ENCODE results near the gene RRP1B. TPM values are rescaled to one million over a fixed set of nuclear protein-coding genes. Genes with fewer than 3 reads are reported as not detected.
A peak's percentile ranks its signal among the peaks of the same experiment; 100 is the strongest.

RRP1B gene
- total and polyA plus RNA-seq, 2 of the 13 experiments (the other 11 are each of a cell fraction or from before 2014, with no cell fraction given) = 16.3 to 46.2 TPM

DNA sequence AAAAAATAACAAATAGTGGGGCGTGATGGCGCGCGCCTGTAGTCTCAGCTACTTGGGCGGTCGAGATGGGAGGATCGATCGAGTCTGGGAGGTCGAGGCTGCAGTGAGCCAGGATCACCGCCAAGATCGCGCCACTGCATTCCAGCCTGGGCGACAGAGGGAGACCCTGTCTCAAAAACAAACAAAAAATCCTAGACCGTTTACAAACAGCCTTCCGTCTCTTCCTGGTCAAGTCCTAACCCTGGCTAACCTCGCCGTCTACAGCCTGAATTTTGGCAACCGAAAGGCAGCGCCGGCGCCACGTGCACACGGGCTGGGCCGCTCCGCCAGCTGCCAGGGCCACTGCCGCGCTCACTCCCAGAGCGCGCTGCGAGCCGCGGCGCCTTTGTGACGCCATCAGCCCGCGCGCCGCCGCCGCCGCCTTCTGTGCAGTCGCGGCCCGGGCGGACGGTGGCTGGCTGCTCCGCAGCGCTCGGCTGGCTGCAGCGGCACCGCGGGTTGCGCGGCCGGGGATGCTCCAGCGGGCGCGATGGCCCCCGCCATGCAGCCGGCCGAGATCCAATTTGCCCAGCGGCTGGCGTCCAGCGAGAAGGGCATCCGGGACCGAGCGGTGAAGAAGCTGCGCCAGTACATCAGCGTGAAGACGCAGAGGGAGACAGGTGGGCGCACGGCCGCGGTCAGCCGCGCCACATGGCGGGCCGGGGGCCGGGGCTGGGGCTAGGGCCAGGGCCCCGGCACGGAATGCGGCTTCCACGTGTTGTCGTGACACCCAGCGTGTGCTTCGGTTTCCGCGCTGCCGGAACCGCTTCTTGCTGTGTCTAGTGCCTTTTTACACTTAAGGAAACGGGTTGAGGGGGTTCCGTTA is at the start of gene RRP1B, which contains the start of gene HSF2BP (continued):
- TF ChIP-seq, protein P1, sequence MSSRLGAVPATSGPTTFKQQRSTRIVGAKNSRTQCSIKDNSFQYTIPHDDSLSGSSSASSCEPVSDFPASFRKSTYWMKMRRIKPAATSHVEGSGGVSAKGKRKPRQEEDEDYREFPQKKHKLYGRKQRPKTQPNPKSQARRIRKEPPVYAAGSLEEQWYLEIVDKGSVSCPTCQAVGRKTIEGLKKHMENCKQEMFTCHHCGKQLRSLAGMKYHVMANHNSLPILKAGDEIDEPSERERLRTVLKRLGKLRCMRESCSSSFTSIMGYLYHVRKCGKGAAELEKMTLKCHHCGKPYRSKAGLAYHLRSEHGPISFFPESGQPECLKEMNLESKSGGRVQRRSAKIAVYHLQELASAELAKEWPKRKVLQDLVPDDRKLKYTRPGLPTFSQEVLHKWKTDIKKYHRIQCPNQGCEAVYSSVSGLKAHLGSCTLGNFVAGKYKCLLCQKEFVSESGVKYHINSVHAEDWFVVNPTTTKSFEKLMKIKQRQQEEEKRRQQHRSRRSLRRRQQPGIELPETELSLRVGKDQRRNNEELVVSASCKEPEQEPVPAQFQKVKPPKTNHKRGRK (CRISPR knock-in tag; IDR thresholded peaks at IDR 0.05) = no peak
- TF ChIP-seq CCDC6 (CRISPR knock-in tag; IDR thresholded peaks at IDR 0.05) (peak; percentile 98), FOXJ3 (CRISPR knock-in tag; IDR thresholded peaks at IDR 0.05; ENCODE audit: borderline replicate concordance) (peak; percentile 32; the same call in 1 of the 2 replicates), POLR2AphosphoS5 (IDR thresholded peaks at IDR 0.05; ENCODE audit: low read depth, low read length) (peak; percentile 81), PRMT3 (CRISPR knock-in tag; IDR thresholded peaks at IDR 0.05; ENCODE audit: borderline replicate concordance, low read depth) (peak; percentile 85; the same call in 1 of the 2 replicates), SOX13 (IDR thresholded peaks at IDR 0.05) (no peak), SOX13 (CRISPR knock-in tag; conservative IDR thresholded peaks at IDR 0.05 in 1 of 2, IDR thresholded peaks at IDR 0.05 in 1 of 2) (peak in 1 of 2 experiments; percentile 48; a peak in 2 of 4 replicates), ELF3 (CRISPR knock-in tag; IDR thresholded peaks at IDR 0.05) (peak; percentile 83), HOXA9 (CRISPR knock-in tag; IDR thresholded peaks at IDR 0.05; ENCODE audit: borderline replicate concordance) (no peak; the same call in 1 of the 2 replicates), ZNF441 (CRISPR knock-in tag; IDR thresholded peaks at IDR 0.05; ENCODE audit: borderline replicate concordance) (peak; percentile 77; the same call in 1 of the 2 replicates), ZNF180 (CRISPR knock-in tag; IDR thresholded peaks at IDR 0.05; ENCODE audit: borderline replicate concordance, low read depth) (peak; percentile 68; the same call in 1 of the 2 replicates), HMG20B (CRISPR knock-in tag; conservative IDR thresholded peaks at IDR 0.05) (no peak), SKI (IDR thresholded peaks at IDR 0.05; ENCODE audit: partially characterized antibody) (peak; percentile 90), SSRP1 (CRISPR knock-in tag; IDR thresholded peaks at IDR 0.05) (no peak), ZNF652 (CRISPR knock-in tag; IDR thresholded peaks at IDR 0.05; ENCODE audit: borderline replicate concordance, low read depth) (no peak), SRF (IDR thresholded peaks at IDR 0.05; ENCODE audit: low read depth, low read length) (peak; percentile 55; the same call in 1 of the 2 replicates), BRCA1 (CRISPR knock-in tag; IDR thresholded peaks at IDR 0.05) (peak; percentile 93; the same call in 1 of the 2 replicates), ERF (CRISPR knock-in tag; IDR thresholded peaks at IDR 0.05) (peak; percentile 88)
- TF ChIP-seq, protein P2, sequence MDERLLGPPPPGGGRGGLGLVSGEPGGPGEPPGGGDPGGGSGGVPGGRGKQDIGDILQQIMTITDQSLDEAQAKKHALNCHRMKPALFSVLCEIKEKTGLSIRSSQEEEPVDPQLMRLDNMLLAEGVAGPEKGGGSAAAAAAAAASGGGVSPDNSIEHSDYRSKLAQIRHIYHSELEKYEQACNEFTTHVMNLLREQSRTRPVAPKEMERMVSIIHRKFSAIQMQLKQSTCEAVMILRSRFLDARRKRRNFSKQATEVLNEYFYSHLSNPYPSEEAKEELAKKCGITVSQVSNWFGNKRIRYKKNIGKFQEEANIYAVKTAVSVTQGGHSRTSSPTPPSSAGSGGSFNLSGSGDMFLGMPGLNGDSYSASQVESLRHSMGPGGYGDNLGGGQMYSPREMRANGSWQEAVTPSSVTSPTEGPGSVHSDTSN (CRISPR knock-in tag; IDR thresholded peaks at IDR 0.05) = no peak
- TF ChIP-seq, protein P3, sequence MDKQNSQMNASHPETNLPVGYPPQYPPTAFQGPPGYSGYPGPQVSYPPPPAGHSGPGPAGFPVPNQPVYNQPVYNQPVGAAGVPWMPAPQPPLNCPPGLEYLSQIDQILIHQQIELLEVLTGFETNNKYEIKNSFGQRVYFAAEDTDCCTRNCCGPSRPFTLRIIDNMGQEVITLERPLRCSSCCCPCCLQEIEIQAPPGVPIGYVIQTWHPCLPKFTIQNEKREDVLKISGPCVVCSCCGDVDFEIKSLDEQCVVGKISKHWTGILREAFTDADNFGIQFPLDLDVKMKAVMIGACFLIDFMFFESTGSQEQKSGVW (CRISPR knock-in tag; IDR thresholded peaks at IDR 0.05; ENCODE audit: borderline replicate concordance) = no peak
- TF ChIP-seq, protein P4, sequence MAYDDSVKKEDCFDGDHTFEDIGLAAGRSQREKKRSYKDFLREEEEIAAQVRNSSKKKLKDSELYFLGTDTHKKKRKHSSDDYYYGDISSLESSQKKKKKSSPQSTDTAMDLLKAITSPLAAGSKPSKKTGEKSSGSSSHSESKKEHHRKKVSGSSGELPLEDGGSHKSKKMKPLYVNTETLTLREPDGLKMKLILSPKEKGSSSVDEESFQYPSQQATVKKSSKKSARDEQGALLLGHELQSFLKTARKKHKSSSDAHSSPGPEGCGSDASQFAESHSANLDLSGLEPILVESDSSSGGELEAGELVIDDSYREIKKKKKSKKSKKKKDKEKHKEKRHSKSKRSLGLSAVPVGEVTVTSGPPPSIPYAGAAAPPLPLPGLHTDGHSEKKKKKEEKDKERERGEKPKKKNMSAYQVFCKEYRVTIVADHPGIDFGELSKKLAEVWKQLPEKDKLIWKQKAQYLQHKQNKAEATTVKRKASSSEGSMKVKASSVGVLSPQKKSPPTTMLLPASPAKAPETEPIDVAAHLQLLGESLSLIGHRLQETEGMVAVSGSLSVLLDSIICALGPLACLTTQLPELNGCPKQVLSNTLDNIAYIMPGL (CRISPR knock-in tag; IDR thresholded peaks at IDR 0.05; ENCODE audit: borderline replicate concordance in 1 of 2, low read depth in 1 of 2) = peak; percentile 71 to 82
- TF ChIP-seq, protein P5, sequence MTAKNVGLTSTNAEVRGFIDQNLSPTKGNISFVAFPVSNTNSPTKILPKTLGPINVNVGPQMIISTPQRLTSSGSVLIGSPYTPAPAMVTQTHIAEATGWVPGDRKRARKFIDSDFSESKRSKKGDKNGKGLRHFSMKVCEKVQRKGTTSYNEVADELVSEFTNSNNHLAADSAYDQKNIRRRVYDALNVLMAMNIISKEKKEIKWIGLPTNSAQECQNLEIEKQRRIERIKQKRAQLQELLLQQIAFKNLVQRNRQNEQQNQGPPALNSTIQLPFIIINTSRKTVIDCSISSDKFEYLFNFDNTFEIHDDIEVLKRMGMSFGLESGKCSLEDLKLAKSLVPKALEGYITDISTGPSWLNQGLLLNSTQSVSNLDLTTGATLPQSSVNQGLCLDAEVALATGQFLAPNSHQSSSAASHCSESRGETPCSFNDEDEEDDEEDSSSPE (CRISPR knock-in tag; IDR thresholded peaks at IDR 0.05) = peak; percentile 97
